GM19240 (cell line): ENCODE measurements around the gene PCDHGC5.

Source experiments
- DNase-seq: peaks from one replicate; pipeline ENCODE4 v3.0.0; 2011; ENCODE audit warnings: low spot score; ENCODE audit not compliant: insufficient read length

Gene PCDHGC5

DNA sequence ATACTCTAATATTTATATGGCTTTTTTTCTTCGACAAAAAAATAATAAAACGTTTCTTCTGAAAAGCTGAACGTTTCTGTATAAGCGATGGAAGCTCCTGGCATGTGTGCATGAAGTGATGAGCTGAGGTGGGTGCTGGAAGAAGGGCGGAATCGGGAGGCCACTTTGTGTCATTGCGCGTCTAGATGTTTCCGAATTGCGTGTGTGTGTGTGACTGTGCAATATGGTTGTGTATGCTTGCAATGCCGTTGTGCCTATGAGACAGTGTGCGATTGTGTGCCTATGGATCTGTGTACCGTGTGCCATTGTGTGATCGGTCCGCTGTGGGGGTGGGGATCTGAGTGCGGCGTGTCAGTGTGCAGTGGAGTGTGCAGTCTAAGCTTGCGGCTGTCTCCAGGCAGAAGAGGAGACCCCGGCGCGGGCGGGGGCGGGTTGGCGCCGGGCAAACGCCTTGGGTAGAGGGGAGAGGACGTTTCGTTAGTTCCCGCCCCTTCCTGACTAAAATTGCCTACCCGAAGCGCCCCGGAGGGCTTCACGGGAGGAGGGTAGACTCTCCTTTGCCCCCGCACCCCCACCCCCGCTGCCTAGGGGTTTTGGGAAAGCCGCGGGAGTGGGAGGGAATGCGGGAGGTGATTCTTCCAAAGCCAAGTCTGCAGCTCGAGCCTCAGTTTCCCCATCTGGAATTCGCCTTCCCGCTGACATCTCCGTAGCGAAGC lies 24.2 kb downstream of the PCDHGC5 start:
- DNase-seq, result no peak

DNA sequence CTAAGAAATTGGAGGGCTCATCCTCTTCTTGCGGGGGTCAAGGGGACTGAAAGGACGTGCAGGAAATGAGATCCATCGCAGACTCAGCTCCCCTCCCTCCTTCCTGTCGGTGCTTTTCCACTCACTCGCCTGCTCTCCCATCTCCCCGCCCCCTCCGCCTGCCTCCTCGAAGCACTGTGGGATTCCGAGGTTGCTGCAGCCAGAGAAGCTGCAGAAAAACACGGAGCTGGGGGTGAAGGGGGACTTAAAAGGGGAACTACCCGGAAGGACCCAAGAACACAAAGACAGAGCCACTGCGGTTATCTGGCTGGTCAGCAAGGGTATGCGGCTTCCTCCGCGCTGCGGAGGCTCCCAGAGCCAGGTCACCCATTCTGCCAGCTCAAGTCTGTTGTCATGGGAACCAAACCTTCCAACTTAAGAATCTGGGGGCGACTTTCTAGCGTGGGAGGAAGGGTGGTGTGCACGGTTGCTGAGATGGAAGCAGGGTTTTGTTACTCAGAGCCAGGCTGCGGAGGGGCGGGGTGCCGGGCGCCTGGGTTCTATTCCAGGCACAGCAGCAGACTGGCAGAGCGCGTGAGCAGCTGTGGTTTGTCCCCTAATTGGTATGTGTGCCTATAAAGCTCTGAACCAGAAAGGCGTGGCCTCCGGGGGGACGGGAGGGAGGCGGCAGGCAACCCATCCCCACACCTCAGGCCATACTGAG lies 24.9 kb downstream of the PCDHGC5 start:
- DNase-seq, result no peak

DNA sequence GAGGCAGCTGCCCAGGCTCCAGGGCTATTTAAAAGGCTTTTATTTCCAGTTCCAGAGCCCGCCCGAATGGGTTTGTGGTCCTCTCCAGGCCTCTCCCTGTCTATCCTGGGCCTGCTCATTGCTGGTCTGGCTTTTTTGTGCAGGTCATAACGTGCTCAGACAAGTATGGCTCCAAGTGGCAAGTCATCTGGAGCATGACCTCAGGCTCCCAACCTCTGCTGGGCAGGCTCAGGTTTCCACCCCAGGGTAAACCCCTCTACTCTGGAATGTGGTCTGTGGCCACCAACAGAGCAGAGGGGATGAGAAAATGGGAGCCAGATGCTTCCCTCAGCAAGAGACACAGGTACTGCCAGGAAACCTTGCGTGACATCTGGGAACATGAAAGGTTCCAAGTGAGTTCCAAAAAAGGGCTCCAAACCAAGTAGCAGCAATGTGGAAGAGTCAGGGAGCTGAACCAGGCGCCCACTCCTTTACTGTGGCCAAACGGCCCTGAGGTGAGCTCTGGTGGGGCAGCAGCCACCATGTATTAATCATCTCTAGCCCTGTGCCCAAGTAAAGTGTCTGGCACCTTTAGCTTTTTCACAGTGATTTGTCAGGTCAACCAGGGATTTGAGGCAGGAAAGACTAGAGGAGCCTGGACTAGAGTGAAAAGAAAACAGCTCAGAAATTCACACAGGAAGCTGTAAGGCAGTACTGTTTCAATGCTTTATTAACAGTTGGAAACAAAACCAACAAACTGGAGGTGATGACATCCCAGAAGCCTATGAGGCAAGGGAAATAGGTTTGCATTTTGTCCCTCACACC lies 25.7 kb downstream of the PCDHGC5 start:
- no peak for DNase-seq

DNA sequence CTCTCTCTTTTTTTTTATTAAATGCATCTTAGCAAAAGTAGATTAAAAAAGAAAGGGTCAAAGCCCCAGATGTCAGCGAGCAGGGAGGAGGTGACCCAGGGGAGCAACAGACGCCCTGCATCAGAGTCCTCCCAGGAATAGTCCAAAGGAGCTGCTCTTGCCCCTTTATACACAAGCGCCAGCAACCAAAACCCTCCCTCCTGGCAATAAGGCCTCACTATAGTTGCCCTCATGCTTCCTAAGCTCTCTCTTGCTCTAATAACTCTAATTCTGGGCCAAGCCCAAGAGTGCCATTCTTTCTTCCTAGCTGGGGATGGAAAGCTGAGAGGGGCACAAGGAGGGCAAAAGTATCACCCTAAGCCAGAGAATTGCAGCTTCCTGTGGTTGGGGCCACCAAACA lies 26.3 kb downstream of the PCDHGC5 start:
- DNase-seq, result no peak

DNA sequence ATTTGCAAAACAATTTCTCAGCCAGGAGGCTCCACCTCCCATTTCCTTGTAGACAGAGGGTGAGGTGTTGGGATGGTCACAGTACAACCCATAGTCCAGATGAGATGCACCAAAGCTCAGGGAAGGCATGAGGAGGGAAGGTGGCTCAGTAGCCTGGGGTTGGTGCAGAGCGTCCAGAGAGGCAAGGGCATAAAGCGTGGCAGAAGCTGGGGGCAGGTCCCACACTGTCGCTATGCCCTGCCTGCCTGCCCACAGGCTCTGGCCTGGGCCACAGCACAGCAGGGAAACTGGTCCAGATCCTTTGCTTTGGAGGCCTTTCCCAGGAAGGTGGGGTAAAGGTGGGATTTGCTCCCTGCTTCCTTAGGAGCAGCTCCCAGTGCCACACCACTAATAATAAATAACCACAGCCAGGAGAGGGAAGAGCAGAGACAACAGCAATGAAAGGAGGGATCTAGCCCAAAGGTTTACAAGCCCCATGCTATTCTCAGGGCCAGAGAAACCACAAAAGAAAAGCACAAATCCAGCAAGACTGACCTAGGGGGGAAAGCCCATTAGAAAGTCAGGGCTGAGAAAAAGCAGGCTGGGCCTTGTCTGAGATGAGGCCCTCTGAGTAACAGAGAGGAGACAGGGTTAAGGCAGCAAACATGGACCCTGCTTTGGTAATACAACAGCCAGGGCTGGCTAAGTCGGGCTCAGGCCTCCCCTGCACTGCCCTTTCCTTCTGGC lies 27.2 kb downstream of the PCDHGC5 start:
- DNase-seq, result no peak

DNA sequence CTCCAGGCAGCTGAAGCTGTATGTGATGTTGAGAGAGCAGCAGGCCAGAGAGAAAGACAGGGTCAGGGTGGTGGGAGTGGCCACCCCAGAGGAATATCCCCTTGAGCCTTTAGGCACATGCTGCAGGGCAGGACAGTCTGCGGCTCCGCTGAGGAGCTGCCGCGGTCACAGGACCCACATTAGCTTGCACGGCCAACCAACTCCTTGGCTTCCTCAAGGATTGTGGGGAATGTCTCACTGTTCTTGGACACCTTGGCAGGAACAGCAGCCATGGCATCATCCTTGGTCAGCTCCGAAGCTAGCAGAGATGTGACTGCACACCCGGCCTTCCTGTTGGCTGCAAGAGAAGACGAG lies 27.8 kb downstream of the PCDHGC5 start:
- DNase-seq, result no peak

DNA sequence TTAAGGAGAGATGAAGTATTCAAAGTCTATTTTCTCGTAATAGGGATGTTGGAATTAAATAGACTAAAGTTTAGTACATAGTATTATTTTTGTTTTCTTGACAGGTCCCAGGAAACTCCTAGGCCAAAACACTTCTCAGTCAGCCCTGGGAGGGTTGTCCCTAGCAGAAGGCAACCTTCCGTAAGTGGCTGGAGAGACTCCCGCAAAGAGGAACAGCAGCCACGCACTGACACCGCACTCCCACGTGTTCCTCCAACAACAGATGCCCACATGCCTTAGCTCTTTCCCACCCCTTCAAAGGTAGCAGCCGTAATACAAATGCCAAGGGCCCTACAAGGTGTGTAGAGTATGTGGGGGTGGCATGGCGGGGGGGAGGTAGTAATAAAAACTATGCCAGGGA lies 28.4 kb downstream of the PCDHGC5 start:
- DNase-seq, result no peak

DNA sequence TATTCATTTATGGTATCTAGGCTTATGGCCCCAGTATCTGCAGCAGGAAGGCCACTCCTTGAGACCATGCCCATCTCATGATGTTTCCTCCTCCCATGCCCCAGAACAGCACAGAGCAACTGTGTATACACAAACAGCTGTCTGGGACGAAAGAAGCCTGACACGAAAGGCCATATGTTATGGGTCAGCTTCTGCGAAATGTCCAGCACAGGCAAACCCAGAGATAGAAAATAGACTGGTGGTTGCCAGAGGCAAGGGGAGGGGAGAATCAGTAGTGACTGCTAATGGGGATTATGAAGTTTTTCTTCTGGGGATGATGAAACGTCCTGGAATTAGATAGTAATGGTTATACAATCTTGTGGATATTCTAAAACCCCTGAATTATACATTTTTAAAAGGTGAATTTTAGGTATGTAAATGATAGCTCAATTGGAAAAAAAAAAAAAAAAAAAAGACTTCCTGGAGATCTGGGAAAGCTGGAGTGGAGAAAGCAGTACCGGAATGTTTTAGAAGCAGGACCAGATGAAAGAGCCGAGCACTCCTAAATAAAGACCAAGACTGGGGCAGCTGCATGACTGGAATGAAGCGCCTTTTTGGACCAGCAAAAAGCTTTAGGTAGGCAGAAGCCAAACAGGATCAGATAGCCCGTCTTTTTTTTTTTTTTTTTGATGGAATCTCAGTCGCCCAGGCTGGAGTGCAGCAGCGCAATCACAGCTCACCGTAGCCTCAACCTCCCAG lies 29.2 kb downstream of the PCDHGC5 start:
- DNase-seq, result no peak

DNA sequence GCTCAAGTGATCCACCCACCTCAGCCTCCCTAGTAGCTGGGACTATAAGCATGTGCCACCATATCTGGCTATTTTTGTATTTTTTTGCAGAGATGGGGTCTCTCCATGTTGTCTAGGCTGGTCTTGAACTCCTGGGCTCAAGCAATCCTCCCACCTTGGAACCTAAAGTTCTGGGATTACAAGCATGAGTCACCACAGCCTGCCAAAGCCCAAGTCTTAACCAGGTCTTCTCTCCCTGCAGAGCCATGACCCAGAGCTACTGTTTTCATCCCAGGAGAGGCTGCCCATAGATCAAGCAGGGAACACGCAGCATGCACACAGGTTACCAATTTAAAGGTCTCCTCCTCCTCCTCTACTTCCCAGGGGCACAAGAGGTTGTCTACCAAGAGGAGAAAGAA lies 29.7 kb downstream of the PCDHGC5 start:
- no peak for DNase-seq

DNA sequence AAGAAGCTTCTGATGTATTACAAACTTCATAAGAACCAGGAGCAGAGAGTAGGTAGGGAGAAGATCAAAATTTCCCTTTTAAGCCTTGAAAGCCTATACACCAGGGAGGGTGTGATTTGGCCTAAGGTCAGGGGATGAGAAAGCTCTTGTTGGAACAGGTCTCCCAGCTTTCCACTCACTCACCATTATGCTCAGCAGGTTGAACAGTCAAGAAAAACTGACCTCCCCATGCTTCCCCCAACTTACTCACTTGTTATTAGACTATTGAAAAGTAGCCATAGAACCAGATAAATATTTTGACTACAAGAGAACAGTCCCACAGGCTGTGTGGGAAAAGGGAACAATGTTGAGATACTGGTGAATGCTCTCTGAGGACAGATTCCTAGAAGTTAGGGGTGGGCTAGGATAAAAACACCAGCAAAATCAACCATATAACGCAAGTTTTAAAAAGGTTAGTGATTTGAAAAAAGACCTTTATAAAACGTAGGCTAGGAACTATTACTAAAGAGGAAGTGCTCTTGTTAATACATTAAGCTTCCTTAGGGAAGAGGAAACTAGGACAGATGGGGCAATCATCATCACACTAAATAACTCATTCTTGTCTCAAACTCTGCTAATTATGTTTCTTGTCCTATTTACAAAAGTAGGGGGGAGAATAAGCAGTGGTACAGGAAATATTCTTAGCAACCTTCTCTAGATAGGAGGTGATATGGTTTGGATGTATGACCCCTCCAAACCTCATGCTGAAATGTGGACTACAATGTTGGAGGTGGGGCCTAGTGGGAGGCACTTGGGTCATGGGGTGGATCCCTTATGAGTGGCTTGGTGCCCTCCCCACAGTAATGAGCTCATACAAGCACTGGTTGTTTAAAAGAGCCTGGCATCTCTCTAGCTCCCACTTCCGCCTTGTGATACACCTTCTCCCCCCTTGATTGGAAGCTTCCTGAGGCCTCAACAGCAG lies 31.0 kb downstream of the PCDHGC5 start:
- no peak for DNase-seq

DNA sequence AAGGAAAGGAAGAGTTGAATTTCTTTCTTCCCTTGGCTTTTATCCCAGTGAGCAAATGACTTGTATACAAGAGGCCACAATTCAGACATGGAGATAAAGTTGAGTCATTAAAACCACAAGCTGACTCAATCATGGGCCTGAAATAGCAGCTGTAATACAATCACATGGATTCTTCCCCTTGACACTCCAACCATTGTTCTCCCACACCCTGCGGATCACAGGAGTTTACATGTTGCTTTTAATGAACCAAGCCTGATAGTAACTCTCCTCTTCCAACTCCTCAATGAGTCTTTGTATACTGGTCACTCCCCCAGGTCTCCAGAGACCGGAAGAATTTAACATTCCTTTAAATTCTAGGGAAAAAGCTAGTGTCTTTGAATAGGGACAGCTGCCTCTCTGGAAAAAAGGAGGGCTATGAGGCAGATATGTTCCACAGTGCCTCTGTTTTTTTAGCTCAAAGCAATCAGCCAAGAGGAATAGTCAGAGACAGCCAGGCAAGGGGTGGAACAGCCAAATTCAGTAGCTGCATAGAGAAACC lies 32.4 kb downstream of the PCDHGC5 start:
- no peak for DNase-seq

DNA sequence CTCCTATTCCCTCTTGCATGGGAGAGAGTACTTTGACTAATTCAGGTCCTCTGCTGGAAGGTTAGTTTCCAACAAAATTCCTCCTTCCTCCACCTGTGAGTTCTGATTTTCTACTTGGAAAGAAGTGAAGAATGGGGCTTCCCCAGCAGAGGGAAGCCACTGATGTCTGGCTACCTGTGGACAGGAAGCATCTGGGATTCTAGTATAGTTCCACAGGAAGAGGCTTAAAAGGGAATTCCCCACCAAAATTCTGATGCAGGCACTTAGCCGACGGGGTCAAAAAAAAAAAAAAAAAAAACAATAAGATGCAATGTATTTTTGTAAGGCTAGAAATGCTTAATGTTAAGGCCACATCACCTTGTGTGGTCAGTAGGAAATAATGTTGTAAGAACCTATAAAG lies 33.4 kb downstream of the PCDHGC5 start:
- no peak for DNase-seq

DNA sequence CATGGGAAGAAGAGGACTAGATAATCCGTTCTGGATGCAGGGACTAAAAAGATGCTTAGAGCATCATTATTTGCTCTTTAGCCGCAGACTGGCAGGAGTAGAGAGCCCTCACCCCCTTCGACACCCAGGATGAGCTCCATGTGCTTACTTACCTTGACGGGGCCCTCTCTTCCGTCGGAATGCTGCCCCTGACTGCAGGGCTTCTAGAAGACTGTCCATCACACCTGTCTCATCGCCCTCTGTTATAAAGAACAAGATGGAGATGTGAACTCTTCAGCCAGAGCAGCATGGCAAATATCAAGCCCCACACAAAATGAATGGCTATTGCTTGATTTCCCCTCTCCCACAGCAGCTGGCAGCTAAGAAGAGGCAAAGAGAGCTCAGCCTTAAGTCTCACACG lies 35.1 kb downstream of the PCDHGC5 start:
- no peak for DNase-seq

DNA sequence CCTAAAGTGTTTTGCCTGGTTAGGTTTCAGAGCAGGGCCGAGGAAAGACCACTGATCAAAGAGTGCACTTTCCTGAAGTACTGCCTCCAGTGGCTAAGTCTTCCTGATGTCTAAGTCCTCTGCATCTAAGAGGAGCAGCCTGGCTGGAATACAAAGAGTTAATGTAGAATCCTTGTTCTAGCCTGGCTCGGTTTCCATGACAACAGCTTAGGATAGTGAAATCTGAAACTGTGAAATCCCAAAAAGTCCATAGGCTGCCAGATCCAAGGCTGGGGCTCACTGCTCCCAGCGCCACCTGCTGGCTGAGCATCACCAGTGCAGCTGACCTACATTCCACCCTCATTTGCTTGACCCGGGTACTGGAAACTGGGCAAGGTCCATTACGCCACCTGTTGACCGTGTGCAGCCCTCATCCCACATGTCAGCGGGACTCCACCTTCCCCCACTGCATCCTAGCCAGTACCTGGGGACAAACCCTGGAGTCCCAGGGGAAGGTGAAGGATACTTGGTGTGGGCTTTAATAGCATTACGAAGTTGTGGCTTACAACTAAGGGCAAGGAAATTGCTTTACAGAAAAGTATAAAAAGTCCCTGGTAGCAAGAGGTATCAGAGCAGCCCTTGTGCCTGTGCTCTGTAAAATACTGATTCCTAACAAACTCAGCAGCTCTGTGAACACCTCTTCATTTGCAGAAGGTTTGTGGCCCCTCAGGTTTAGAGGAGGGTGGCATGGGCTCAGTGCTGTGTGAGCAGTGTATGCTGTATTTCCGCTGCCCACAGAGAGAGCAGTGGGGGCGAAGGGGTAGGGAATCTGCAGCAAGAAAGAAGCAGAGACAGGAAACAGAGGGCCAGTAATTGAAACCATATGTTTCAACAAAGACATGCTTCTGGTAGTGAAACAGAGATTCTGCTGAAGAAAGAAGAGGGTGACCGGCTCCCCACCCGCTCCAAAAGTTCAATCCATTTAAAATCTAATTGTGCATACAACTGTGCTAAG lies 36.0 kb downstream of the PCDHGC5 start:
- no peak for DNase-seq

DNA sequence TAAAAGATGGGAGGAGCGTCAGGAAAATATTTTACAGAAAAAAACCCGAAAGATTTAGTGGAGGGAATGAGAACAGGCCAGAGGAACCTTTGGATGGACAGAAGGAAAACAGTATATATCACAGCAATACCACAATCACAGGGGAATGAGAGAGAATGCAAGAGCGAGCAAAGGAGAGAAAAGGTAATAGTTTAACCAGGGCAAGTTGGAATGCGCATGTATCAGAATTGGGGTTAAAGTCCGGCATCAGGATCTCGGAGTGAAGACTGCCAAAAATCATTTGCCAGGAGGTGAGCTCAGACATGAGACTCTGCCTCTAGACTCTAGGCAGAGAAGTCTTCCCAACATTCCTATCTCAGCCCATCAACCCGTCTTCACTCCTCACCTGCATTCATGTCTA lies 36.8 kb downstream of the PCDHGC5 start:
- DNase-seq, result no peak

DNA sequence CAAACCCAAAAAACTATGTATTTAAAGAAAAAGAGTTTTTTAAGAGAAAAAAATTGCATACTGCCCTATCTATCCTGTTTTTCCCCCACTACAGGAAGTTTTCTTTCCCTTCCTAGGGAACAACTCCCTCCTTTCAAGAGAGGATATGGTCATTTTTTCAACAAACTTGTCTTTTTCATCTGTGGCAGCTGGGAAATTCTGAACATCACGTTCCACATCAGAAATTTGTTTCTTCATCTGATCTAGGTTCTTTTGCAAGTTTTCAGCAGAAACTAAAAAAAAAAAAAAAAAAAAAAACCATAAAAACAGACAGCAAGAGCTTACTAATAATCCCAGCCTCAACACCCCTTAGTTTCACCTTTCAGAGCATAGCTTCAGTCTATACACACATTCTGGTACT lies 38.5 kb downstream of the PCDHGC5 start:
- no peak for DNase-seq

DNA sequence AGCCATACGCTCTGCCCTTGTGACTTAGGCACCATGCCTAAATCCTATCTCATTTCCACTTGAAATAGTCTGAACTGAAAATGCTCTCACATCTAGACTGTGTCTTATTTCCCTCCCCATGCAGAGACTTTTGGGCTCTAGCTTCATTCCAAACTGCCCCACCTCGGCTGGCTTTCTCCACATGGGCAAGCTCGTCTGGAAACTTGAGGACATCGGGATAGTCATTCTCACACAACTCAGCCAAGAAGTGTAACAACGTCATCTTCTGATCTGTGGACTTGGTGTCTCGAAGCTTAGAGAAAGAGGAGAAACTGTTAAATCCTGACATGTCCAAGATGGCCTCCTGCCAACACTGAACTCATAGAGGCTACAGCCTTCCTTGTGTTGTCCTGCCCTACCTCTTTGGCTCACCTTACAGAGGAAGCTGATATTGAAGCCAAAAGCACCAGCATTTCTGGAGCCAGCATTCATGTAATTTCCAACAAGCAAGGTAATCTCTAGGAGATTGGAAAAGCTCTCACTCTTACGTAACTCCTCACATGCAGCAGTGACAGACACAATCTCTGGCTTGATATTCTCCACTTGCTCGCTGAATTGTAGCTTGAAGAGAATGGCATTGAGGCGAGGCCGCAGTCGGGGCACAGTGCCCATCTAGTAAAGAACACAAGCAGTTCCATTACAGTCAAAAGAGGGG lies 39.6 kb downstream of the PCDHGC5 start:
- DNase-seq, result no peak

DNA sequence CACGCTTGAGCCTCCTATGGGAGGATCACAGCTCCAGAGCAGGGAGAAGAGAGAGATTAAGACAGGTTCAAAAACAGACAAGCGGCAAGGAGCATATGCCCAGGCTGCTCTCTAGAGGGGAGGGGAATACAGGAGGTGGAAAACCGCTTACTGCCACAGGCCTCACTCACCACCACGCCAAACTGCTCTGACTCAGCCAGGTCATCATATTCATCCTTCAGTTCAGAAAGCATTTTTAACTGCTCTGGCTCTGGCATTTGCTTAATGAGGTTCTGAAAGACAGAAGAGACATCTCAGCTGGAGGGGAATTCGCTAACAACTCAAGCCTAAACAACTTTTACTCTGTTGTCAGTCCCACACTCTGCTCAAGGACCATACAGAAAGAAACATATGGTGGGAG lies 40.1 kb downstream of the PCDHGC5 start:
- no peak for DNase-seq
